Activated naive CD8-positive, alpha-beta T cell (primary cell): ENCODE measurements around the gene KDM5C.
A peak's percentile ranks its signal among the peaks of the same experiment; 100 is the strongest.
"Not testable (repeated sequence)": the region's sequence is repeated elsewhere in the genome, so short reads cannot be mapped to it uniquely, and the experiment has no call there.

Experiments
- H3K27ac Mint-ChIP-seq: one replicate; pipeline ENCODE4 v1.8.0; 2021; ENCODE audit warnings: mixed read lengths
- H3K27me3 Mint-ChIP-seq: one replicate; pipeline ENCODE4 v1.8.0; 2021; ENCODE audit warnings: mixed read lengths
- H3K36me3 Mint-ChIP-seq: one replicate; pipeline ENCODE4 v1.8.0; 2021; ENCODE audit warnings: mixed read lengths
- H3K4me1 Mint-ChIP-seq: one replicate; pipeline ENCODE4 v1.8.0; 2021; ENCODE audit warnings: low read depth, mixed read lengths
- H3K4me3 Mint-ChIP-seq: one replicate; pipeline ENCODE4 v1.8.0; 2021; ENCODE audit warnings: mild to moderate bottlenecking, mixed read lengths
- H3K9me3 Mint-ChIP-seq: one replicate; pipeline ENCODE4 v1.8.0; 2021; ENCODE audit warnings: low read depth, mixed read lengths

Gene KDM5C

GRCh38 chrX:53188763-53189162 is 36.2 kb downstream of the KDM5C start:
- H3K4me3 Mint-ChIP-seq = no peak overlapping the region
- no peaks in the 10 kb centered on the region for H3K9me3 Mint-ChIP-seq
- H3K27me3 Mint-ChIP-seq = no peaks in the 10 kb centered on the region
- H3K36me3 Mint-ChIP-seq = no peaks in the 10 kb centered on the region
- H3K4me1 Mint-ChIP-seq = peaks cover 16% of the 10 kb centered on the region
- H3K27ac Mint-ChIP-seq = peak overlapping the region; percentile 68

GRCh38 chrX:53186351-53186750 is 38.7 kb downstream of the KDM5C start:
- Mint-ChIP-seq H3K27ac (no peak overlapping the region), H3K9me3 (no peaks in the 10 kb centered on the region), H3K36me3 (no peaks in the 10 kb centered on the region), H3K27me3 (no peaks in the 10 kb centered on the region), H3K4me1 (peaks cover 16% of the 10 kb centered on the region), H3K4me3 (no peak overlapping the region)

DNA sequence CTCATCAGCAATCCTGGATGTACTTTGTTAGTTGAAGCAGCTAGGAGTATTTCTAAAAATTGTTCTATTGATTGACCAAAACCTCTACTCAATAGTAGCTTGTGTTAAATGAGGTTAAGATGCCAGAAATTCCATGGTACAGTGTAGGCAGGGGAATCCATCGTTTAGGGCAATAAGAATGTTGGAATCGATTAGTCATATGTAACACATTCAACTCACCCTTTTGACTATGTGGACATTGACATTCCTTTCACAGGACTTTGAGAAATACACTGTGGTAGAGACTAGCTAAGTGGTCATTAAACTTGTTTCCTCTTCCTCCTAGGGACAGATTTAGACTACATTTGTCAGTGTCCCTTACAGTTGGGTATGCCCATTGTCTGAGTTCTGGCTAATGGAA is 40.2 kb downstream of the KDM5C start:
- H3K4me3 Mint-ChIP-seq = no peak overlapping the region

GRCh38 chrX:53171356-53171755 is 53.7 kb downstream of the KDM5C start:
- Mint-ChIP-seq H3K36me3 (peaks cover 6% of the 10 kb centered on the region), H3K4me3 (no peak overlapping the region), H3K27ac (no peak overlapping the region), H3K4me1 (no peaks in the 10 kb centered on the region), H3K9me3 (peaks cover 4% of the 10 kb centered on the region), H3K27me3 (no peaks in the 10 kb centered on the region)

More for the DNA sequence above, 40.2 kb downstream of the KDM5C start:
- no peaks in the 10 kb centered on the region for H3K27me3 Mint-ChIP-seq
- no peaks in the 10 kb centered on the region for H3K36me3 Mint-ChIP-seq
- H3K9me3 Mint-ChIP-seq = no peaks in the 10 kb centered on the region
- no peak overlapping the region for H3K27ac Mint-ChIP-seq
- H3K4me1 Mint-ChIP-seq = peaks cover 16% of the 10 kb centered on the region

DNA sequence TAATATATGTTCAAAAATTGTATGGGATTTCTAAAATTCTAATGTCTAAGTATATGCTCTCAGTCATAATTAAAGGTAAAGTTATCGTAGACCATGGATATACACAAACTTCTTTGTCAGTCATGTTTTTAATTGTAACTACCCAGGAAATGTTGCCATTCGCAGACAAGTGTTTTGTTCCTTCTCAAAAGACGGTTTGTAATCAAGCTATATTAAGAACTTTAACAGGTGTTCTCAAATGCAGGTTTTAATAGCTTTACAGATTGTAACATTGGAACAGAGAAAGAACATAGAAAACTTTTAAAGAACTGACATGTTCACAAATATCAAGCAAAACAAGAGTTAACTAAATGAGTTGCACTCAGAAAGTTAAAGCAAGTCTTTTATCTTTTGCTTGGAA is 58.9 kb downstream of the KDM5C start:
- Mint-ChIP-seq H3K27ac (no peak overlapping the region), H3K36me3 (no peaks in the 10 kb centered on the region), H3K27me3 (no peaks in the 10 kb centered on the region), H3K4me1 (no peaks in the 10 kb centered on the region), H3K9me3 (no peaks in the 10 kb centered on the region), H3K4me3 (no peak overlapping the region)

DNA sequence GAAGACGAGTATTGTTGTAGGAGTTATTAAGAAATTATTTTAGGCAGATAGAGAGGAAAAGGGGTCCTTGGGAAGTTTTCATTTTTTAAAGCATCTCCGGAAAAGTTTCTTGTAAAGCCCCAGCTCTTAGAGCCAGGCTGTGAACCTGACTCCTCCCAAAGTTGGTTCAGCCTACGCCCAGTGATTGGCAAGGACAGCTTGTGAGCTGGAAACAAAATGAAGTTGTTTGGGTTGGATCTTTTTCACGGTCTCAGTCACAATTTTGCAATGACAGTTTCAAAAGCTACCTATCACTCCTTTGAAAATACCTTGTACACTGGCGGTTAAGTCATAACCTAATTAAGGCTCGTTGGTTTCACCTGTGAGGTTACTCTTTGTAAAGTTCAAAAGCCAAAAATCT is 60.4 kb downstream of the KDM5C start:
- not testable (repeated sequence) for H3K27me3 Mint-ChIP-seq, H3K27ac Mint-ChIP-seq, H3K36me3 Mint-ChIP-seq, H3K4me1 Mint-ChIP-seq, H3K9me3 Mint-ChIP-seq, H3K4me3 Mint-ChIP-seq

DNA sequence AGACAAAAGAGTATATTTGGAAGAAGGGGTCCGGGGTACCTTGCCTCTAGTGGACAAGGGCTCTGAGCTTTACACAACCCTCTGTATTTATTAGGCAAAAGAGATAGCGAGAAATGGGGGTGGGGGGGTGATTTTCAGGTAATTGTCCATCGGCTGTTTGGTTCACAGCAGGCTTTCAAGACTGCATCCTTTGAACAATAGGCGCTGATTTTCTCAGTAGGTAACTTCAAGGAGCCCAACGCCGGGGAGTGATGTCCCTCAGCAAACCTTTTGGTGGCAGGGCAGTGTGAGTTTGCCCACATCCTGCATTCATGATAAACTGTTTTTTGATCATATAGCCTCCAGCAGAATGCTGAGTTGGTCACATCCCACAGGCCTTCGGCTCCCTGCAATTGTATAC is 61.6 kb downstream of the KDM5C start:
- no peaks in the 10 kb centered on the region for H3K9me3 Mint-ChIP-seq
- no peaks in the 10 kb centered on the region for H3K27me3 Mint-ChIP-seq

GRCh38 chrX:53160297-53160983 is 64.6 kb downstream of the KDM5C start:
- H3K9me3 Mint-ChIP-seq = no peaks in the 10 kb centered on the region
- peaks cover 3% of the 10 kb centered on the region for H3K36me3 Mint-ChIP-seq
- H3K4me1 Mint-ChIP-seq = peaks cover 5% of the 10 kb centered on the region
- no peak overlapping the region for H3K4me3 Mint-ChIP-seq
- no peak overlapping the region for H3K27ac Mint-ChIP-seq
- no peaks in the 10 kb centered on the region for H3K27me3 Mint-ChIP-seq

More for the DNA sequence above, 61.6 kb downstream of the KDM5C start:
- H3K4me1 Mint-ChIP-seq = peaks cover 5% of the 10 kb centered on the region
- no peak overlapping the region for H3K4me3 Mint-ChIP-seq
- no peaks in the 10 kb centered on the region for H3K36me3 Mint-ChIP-seq
- H3K27ac Mint-ChIP-seq = no peak overlapping the region

- Mint-ChIP-seq H3K36me3 (peaks cover 3% of the 10 kb centered on the region), H3K4me3 (no peak overlapping the region), H3K27ac (no peak overlapping the region), H3K27me3 (no peaks in the 10 kb centered on the region), H3K4me1 (peaks cover 5% of the 10 kb centered on the region), H3K9me3 (no peaks in the 10 kb centered on the region)
These were observed 65.8 kb downstream of the KDM5C start for GRCh38 chrX:53159184-53159583.

- H3K36me3 Mint-ChIP-seq = peaks cover 8% of the 10 kb centered on the region
- H3K4me1 Mint-ChIP-seq = peaks cover 5% of the 10 kb centered on the region
- no peaks in the 10 kb centered on the region for H3K27me3 Mint-ChIP-seq
- no peak overlapping the region for H3K4me3 Mint-ChIP-seq
- H3K27ac Mint-ChIP-seq = no peak overlapping the region
- H3K9me3 Mint-ChIP-seq = no peaks in the 10 kb centered on the region
These were observed 68.8 kb downstream of the KDM5C start for GRCh38 chrX:53156207-53156596.

- Mint-ChIP-seq H3K27ac (no peak overlapping the region), H3K9me3 (no peaks in the 10 kb centered on the region), H3K4me3 (no peak overlapping the region), H3K36me3 (peaks cover 8% of the 10 kb centered on the region), H3K27me3 (no peaks in the 10 kb centered on the region), H3K4me1 (peaks cover 5% of the 10 kb centered on the region)
These were observed 69.3 kb downstream of the KDM5C start for GRCh38 chrX:53155512-53156206.

DNA sequence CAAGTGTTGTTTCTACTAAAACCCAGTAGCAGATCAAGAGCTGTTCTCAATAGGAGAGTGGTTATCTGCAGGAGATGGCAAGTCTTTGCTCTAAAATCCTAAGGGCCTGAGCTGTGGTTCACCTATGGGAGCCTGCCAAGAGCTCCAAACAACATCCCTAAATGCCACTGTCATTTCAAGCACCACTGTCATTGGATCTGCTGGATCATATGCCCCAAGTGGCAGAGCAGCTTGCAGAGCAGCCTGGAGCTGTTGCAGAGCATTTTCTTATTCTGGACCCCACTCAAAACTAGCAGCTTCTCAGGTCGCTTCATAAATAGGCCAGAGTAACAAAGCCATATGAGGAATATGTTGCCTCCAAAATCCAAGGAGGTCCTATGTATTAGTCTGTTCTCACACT is 71.4 kb downstream of the KDM5C start:
- Mint-ChIP-seq H3K4me1 (no peaks in the 10 kb centered on the region), H3K36me3 (peaks cover 8% of the 10 kb centered on the region), H3K9me3 (no peaks in the 10 kb centered on the region), H3K27me3 (no peaks in the 10 kb centered on the region), H3K4me3 (no peak overlapping the region), H3K27ac (no peak overlapping the region)
